Measurements from ENCODE around the gene SECISBP2L.
A peak's percentile ranks its signal among the peaks of the same experiment; 100 is the strongest.

Gene SECISBP2L

GRCh38 chr15:49055630-49056029 lies 9.4 kb upstream of the SECISBP2L start:
- DNase-seq, result no peak

DNA sequence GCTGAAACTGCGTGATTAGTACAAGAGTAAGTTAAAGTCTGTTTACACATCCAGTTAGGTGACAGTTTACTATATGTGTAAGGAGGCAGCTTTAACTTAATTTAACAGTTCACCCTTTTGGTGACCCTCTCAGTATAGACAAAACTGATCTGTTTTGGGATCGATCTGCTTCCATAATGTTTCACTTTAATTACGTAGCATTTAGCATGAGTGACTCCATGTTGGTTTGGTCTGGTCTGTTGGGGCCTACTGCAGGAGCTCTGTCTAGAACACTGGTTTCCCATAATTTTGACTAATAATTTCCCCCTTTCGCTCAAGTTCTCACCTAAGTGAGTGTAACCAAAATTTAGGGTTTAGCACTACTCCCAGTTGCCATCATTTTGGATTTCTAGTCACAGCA lies 6.4 kb upstream of the SECISBP2L start:
- no peak for DNase-seq

DNA sequence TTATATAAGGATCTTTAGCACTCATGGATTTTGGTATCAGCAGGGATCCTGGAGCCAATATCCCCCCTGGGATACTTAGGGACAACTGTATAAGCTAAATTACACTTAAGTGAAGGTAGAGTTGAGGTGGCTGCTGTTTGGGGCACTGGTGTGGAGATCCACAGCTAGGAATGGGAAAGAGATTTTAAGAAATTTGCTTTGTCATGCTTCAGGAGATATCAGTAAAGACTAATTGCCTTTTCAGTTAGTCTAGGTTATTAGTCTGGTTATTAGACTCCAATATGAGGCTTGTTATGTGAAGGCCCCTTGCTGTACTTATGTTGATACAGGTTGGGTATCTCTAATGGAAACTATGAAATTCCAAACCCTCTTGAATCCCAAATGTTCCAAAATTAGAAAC lies 1.2 kb upstream of the SECISBP2L start:
- DNase-seq, result no peak

DNA sequence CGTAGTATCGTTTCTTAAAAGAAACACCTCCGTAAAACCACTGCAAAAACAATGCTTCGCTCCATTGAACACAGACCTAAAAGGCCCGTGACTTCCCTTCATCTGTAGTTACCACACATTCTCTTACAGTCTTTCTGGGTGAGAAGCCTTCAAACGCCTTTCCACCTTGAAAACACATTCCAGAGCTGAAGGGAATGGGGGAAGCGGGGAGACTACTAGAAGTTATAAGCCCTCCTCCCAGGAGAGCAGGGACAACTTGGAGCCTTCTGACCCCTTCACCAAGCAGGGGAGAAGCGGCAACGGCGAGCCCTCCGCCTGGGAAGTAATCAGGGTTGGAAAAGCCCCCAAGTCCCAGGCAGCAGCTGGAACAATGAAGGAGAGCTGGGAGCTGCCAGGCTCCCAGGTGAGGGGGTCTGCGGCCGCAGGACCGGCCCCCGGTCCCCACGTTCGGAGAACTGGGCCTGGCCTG lies 461 bp downstream of the SECISBP2L start:
- no peak for DNase-seq

DNA sequence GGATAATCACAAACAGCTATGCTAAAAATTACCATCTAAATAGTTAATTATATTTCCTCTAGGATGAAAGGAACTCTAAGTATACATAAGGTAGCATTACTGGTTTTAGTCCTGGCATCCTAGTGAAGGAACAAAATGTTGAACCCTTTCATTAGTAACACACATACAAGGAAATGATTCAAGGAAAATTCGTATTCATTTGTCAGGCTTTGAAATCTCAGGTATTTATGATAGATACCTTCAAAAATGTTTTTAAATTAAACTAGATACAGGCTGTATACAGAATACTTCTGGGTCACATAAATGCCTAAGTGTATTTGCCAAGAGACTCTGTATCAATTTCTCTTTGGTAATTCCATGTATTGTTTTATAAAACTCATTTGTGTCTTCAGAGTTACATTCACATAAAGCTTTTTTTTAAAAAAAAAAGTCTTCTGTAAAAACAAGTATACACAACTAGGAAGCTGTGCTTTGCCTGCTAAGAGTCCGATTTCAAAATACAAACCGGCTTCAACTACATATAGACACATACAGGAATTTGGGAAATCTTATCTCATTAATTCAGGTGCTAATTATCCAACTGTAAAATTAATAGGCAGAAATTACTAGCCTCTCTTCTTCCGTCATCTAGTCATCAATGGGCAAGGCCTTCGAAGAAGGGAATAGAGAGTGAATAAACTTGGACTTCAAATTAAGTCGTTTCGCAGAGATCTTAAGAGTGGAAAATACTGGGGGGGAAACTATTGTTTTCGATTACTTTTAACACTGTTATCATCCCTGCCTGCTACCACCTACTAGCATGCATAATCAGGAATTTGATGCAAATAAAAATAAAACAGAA lies 1.3 kb downstream of the SECISBP2L start:
- DNase-seq, result no peak

GRCh38 chr15:49044002-49044401 lies 2.2 kb downstream of the SECISBP2L start:
- DNase-seq, result no peak

- no peak for DNase-seq
These were observed 4.1 kb downstream of the SECISBP2L start for GRCh38 chr15:49042165-49042564.

GRCh38 chr15:49041426-49041825 lies 4.8 kb downstream of the SECISBP2L start:
- DNase-seq, result no peak

- peak in 1 of 2 experiments; percentile 1 for DNase-seq
These were observed 6.1 kb downstream of the SECISBP2L start for GRCh38 chr15:49040151-49040550.

- no peak for DNase-seq
These were observed 7.9 kb downstream of the SECISBP2L start for GRCh38 chr15:49038382-49038781.

- no peak for DNase-seq
These were observed 8.7 kb downstream of the SECISBP2L start for GRCh38 chr15:49037546-49037940.

DNA sequence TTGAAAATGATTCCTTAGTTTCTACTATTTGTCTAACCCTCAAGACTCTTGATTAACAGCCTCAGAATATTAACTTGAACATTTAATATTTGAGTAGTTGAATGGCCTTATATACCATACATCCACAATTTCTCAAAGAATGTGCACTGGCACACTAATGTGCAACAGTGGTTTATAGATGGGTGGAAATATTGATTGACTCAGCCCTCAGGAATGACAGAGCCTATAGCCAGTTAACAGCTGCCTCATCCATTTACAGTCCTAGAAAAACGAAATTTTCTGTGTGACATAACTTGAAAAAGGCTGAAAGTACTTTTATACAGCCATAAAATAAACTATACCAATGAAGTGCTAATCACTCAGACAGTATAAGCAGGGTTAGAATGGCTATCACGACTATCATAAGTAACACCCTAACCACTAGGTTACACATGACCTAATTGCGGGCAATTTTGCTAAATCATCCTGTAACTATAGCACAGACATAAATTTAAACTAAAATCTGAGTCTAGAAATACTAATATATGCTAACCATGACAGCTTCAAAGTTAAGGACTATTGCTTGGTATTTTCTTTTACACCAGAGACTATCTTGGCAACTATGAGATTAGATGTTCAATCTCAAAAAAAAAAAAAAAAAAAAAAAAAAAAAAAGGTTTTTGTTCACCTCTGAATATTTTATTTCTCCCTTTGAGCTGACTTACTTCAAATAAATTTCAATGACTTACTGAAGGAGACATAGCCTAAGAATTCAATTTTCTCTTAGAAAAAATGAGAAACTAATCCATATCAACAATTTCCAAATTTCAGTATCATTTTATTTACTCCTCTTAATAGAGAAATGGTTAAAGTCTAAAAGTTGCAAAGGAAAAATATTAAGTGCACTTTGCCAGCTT lies 9.3 kb downstream of the SECISBP2L start:
- DNase-seq, result no peak

- no peak for DNase-seq
These were observed 10.4 kb downstream of the SECISBP2L start for GRCh38 chr15:49035825-49036224.

GRCh38 chr15:49032601-49033145 lies 13.6 kb downstream of the SECISBP2L start:
- no peak for DNase-seq

GRCh38 chr15:49031804-49032203 lies 14.4 kb downstream of the SECISBP2L start:
- no peak for DNase-seq

DNA sequence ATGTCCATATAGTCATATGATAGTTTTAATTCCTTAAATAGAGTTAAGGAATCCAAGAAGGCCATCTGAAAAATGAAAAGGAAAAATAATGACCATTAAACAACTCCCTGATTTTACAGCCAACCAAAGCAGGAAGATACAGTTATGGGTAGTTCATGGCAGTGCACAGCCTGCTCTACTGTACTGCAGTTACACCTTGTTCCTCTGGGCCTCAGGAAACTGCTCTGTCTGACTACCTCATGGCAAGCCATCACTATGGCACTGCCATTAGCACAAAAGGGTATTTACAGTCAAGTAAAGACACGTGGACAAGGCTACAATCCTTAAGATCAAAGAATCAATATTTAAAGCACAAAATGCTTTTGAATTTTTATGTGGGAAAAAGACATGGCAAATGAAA lies 19.5 kb downstream of the SECISBP2L start:
- DNase-seq, result no peak

- DNase-seq, result no peak
These were observed 21.4 kb downstream of the SECISBP2L start for GRCh38 chr15:49024840-49025239.

GRCh38 chr15:49023354-49023753 lies 22.9 kb downstream of the SECISBP2L start:
- DNase-seq, result no peak

DNA sequence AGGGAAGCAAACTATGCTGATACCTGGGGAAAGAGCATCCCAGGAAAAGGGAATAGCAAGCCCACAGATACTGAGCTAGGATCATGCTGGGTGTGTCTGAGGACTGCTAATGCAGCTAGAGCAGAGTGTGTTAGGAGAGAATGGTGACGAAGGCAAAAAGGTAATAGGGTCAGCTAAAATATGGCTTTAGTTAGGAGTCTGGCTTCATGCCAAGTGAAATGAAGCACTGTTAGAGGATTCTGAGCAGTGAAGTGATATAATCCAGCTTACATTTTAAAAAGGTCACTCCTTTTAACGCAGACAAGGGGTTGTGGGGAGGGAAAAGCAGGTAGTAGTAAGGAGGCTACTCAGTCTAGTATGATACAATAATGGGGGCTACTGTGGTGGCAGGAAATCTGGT lies 30.4 kb downstream of the SECISBP2L start:
- no peak for DNase-seq

DNA sequence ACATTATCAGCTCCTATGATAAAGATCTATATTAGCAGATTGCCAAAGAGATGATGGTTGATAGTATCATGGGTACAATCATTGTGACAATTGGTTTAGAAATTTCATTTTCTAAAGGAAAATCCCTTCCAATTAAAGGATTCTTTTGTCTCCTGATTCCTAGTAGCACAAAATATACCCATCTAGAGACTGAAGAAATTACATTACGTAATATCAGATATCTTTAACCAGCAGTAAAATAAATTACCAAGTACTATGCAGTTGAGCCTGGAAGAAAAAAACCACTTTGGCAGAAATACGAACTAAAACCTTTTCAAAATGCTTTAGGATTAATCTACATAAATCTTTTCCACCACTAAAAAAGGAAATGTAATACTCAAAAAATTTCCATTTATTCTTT lies 46.9 kb downstream of the SECISBP2L start:
- DNase-seq, result no peak

GRCh38 chr15:48996276-48996675 lies 50.0 kb downstream of the SECISBP2L start:
- no peak for DNase-seq

DNA sequence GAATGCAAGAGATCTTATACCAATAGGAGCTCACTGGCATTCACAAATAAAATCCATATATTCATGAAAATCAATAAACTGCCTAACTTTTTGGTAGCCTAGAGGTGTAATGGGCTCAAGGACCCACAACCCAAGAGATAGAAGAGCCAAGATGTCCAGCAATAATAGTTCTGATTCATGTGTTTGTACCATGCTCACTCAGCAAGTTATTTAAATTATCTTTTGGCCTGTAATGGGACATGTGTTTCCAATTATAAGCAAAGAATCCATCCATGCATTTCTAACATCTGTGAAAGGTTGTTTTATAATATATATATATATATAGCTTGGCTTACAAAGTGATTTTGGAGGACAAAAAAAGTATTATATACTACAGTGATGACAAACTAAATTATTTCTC lies 52.9 kb downstream of the SECISBP2L start:
- DNase-seq, result no peak

- DNase-seq, result no peak
These were observed 53.7 kb downstream of the SECISBP2L start for GRCh38 chr15:48992545-48992944.

DNA sequence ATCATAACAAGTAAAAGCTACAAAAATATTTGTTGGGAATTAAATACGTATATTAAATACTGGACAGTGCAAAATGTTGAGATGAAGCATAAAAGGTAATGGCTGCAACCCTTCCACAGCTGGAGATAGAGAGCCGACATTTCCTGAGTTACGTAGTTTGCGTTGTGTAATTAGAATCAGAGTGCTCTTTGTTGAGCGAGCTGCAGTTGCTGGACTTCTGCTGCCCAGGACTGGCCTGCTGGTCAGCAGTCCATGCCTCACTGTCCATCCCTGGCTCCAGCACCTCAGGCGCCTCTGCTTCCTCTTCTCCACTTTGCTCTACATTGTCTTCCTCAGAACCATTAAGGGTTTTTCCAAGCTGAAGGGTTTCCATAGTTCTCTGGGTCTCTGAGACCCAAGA lies 54.1 kb downstream of the SECISBP2L start:
- no peak for DNase-seq

Data from SHP77 (cell line).